RKO (cell line): ENCODE data around the gene MRPS24.

Experiments used
- DNase-seq: peaks from one replicate; pipeline ENCODE4 v3.0.0-alpha.2; 2016; ENCODE audit warnings: low spot score

MRPS24 gene

GRCh38 chr7:43877968-43878864 is 8.9 kb upstream of the MRPS24 start:
- no peak for DNase-seq

DNA sequence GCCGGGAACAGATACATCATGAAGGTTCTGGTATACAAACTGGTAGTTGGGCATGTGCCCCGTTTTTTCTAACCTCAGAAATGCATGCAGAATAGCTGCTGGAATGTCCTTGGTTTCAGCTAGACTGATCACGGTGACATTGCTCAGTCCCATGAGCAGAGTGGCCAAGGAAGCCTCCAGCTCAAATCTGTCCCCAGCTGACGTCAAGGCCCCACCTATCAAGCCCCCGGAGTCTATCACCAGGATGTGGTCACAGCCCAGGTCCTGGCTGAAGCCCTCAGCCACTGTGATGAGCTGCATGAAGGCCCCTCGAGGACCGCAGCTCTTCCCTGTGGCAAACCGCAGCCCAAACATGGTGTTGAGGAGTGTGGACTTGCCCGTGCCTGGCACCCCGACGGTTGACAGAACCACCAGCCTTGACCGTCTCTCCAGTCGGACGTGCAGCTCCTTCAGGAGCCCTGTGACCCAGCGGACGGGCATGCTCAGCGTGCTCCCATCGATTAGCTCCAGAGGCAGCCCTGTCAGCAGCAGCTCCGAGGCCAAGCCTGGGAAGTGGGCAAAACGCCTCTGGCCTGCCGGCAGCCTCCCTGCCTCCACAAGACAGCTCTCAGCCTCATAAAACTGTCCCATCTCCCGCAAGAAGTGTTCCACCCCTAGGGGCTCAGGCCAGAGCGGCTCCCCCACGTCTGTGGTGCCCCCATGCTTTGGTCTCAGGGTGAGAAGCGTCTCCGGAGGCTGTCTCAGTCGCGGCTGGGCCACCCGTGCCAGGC is 7.8 kb upstream of the MRPS24 start:
- DNase-seq: no peak

DNA sequence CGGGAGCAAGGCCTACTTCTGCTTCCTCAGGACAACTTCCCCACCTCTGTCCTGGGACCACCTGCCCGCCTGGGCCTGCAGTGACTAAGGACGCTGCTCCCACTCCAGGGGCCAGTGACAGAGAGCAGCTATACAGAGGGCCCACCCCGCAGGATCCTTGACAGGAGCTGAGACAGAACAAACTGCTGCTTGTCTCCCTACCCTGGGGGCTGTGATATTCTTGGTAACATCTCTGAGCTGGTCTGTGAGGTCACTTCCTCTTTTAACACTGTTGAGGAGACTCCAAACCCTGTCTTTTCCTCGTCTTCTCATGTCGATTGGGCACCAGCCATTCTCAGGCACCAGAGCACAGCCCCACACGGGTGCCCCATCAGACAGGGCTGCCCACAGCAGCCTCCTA is 6.9 kb upstream of the MRPS24 start:
- no peak for DNase-seq

DNA sequence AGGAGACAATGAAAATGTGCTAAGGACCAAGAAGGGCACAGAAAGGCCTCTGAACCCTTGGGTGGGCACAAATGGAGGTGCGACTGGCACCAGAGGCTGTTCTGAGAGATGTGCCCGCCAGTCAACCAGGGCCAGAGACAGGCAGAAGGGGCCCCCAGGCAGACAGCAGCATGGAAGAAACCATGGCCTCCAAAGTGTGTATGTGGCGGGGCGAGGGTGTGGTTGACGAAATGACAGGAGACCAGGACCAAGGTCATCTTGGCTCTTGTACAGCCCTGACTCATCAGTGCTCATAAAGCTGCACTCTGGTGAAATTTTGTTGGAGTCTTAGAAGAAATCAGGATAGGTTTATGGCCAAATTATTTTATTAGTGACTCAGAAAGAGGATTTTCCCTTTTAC is 4.0 kb upstream of the MRPS24 start:
- no peak for DNase-seq

DNA sequence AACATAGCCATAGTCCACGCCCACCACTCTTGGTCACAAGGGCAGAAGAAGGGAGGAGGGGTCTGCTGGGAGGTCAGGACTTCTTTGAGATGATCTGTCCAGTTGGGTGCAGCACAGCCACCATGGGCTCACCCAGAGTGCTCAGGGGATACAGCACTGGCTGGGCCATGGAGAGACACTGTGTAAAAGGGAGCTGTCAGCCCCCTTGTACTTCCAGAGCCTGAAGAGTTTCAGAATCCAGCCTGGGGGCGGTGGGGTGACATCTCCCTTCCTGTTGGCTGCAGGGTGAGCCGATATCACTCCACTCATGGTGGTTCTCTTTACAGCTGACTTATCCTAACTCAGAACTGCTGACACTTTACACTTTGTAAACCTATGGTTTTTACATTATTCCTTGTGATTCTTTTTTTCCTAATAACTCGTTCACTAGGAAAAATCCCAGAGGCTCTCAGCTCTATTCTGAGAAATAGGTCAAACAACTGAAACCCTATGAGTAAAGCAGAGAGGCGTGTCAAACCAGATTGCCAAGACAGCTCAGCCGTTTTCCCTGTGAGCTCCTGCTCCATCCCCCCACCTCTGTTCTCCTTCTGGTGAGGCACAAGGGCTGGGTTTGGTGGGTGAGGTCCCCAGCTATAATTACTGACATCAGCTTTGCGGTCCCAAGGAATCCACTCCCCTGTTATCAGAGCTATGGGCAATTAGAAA is 3.2 kb upstream of the MRPS24 start:
- no peak for DNase-seq

DNA sequence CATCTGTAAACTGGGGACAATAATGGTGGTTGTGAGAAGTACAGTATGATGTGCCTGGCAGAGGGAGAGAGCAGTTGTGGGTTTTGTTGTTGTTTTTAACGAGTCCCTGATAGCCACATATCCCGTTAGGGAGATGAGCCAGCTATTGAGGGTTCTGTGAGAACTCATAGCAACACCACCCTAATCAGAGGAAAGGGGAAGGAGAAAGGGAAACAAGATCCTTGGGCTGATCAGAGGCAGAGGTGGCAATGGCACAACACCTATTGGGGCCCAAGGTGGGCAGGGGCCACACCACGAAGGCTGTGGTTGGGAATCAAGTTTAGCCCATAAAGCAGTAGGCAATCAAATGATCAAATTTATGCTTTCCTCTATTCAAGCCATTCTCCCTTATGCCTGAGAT is 1.7 kb upstream of the MRPS24 start:
- DNase-seq: no peak

DNA sequence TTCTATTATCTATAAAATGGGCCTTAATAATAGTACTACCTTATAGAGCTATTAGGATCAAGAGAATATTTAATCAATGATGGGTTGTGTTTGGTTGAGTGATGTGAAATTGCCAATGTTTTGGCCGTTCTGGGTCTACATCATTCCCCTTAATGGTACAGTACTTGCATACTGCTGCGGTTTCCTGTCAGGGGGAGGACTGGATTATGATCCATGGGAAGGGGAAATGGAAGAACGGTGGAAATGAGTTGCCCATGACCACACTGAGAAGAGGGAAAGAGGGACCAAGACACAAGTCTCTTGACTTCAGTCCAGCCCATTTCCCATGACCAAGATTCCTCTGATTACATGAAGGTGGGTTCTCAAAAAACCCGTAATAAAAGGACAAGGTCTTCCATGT is 999 bp upstream of the MRPS24 start:
- no peak for DNase-seq

DNA sequence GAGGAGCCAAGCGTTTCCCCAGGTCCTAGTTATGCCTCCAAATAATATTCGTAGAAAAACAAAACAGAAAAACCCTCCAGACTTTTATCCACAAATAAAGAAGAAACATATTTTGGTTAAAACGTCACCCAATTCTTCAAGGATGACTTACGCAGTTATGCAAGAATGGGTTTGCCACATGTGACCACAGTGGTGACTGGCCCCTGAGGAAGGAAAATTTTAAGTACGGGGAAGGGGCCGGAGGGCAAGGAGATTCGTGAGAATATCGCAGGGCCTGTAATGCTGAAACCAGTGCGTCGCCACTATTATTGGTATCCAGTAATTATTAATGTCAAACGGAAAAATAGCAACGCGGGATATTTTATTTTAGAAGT is 537 bp upstream of the MRPS24 start:
- peak; percentile 90 for DNase-seq

GRCh38 chr7:43868681-43869005 is 674 bp downstream of the MRPS24 start:
- no peak for DNase-seq

- no peak for DNase-seq
These were observed 1.1 kb downstream of the MRPS24 start for GRCh38 chr7:43868181-43868580.

- no peak for DNase-seq
These were observed 4.0 kb downstream of the MRPS24 start for GRCh38 chr7:43865277-43865676.

DNA sequence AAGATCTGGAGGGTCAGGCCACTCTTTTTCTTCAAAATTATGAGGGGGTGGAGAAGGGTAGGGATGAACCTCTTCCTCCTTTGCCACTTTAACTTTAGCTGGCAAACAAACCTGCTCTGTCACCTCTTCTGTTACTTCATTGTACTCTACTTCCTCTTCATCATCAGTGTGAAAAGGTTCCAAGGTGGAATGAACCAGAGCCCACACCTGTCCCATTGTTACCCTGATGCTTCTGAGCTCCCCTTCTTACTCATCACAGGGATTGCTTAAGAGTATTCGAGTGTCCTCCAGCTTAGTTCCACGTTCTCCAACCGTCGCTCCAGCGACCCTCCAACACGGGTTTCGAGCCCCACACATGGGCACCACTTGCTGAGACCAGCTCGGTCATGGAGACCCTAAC is 5.2 kb downstream of the MRPS24 start:
- no peak for DNase-seq

GRCh38 chr7:43856996-43857395 is 12.3 kb downstream of the MRPS24 start:
- DNase-seq: peak; percentile 49

GRCh38 chr7:43856316-43856715 is 13.0 kb downstream of the MRPS24 start:
- no peak for DNase-seq

- DNase-seq: no peak
These were observed 14.1 kb downstream of the MRPS24 start for GRCh38 chr7:43855176-43855575.

GRCh38 chr7:43851805-43852204 is 17.5 kb downstream of the MRPS24 start:
- no peak for DNase-seq

DNA sequence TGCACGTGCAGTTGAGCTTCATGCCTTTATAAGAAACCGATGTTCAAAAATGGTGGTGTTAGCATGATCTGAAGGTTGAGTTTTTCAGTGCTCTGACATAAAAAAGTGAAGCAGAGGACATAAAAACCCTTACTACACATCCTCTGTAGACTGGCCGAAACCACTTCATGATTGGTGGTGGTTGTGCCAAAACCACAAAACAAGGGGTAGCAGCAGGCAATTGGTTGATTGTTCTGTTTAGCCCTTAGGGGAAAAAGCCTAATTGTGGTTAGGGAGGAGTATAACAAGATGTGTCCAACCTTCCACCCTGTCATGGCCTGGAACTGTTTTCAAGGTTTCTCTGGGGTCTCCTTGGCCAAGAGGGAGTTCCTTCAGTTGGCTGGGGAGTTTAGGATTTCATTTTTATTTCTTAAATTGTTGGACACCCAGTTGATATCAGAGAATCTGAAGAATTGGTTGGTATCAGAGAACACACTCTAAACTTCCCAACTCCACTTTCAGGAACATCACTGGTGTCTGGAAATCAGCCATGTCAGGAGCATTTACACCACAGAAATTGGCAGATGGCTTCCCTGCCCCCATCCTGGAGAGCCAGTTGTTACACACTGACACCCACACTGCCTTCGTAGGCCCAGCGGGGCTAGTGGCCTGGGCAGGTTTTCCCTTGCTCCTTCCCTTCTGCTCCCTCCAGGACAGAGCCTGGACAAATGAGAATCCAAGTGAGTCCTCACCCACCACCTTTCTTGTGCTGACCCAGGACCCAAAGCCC is 18.8 kb downstream of the MRPS24 start:
- DNase-seq: no peak

DNA sequence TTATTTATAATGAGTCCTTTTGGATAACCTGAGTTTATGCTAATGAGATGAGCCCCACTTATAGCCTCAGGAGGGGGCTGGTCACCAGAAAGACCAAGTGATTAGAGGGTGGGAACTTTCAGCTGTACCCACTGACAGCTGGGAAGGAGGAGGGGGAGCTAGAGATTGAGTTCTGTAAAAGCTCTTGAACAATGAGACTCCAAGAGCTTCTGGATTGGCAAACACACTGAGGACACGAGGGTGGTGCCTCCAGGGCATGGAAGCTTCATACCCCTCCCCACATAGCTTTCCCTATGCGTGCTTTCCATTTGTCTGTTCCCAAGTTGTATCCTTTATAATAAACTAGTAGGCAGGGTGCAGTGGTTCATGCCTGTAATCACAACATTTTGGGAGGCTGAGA is 20.3 kb downstream of the MRPS24 start:
- DNase-seq: no peak

DNA sequence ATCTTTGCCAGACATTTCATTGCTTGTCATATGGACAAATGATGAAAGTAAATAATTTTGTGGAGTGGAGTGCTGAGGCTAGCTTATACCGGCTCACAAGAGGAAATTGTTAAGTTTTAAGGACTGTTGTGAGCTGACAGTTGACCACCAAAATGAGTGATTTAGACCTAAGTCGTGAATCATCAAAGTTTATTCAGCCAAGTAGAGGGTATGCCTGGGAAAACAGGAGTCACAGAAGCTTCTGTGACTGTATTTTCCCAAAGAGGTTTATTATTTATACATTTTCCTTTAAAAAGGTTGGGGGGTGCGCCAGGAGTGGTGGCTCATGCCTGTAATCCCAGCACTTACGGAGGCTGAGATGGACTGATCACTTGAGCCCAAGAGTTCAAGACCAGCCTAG is 21.8 kb downstream of the MRPS24 start:
- DNase-seq: peak; percentile 52

- DNase-seq: no peak
These were observed 24.7 kb downstream of the MRPS24 start for GRCh38 chr7:43844662-43845061.

DNA sequence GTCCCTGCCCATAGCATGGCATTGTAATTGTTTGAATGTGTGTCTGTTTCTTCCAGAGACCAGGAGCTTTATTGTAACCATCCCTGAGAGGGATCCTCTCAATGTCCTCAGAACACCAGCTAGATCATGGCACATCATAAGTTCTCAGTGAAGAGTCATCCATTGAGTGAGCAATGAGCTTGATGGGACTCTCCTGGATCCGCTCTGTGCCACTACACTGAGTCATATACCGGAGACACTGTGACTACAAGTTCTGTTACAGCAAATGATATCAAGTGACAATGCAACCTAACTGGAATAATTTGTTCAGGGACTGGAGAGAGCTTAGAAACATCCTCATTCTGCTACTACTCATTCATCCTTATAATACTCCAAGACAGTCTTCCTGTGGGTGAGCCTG is 25.1 kb downstream of the MRPS24 start:
- DNase-seq: peak; percentile 45

DNA sequence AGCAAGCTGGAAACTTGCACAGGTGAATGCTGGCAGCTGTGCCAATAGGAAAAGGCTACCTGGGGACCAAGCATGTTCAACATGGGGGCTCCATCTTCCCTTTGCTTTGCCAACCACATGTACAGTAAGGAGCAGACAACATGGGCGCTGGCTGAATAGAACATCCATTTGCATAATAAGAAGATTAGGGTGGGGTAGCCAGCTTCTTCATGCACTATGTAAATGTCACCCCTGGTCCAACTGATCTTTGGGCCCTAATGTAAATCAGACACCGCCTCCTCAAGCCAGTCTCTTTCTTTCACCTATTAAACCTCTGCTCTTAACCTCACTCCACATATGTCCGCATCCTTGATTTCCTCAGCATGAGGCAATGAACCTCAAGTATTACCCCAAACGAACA is 26.0 kb downstream of the MRPS24 start:
- DNase-seq: no peak
